Stimulated activated CD4-positive, alpha-beta T cell treated with anti-CD3 and anti-CD28 coated beads, Interleukin-12 subunit alpha, Interleukin-12 subunit beta, amount 100 ng/mL, for 48 hours (primary cell): ENCODE results near the gene FLYWCH1.
"Not testable (repeated sequence)": the region's sequence is repeated elsewhere in the genome, so short reads cannot be mapped to it uniquely, and the experiment has no call there.

Experiments used
- DNase-seq, 3 donors: peaks; one replicate each; pipeline ENCODE4 v3.0.0-alpha.2; 2020; ENCODE audit warnings: low read depth in 2 of 3, low spot score in 1 of 3

Gene FLYWCH1

DNA sequence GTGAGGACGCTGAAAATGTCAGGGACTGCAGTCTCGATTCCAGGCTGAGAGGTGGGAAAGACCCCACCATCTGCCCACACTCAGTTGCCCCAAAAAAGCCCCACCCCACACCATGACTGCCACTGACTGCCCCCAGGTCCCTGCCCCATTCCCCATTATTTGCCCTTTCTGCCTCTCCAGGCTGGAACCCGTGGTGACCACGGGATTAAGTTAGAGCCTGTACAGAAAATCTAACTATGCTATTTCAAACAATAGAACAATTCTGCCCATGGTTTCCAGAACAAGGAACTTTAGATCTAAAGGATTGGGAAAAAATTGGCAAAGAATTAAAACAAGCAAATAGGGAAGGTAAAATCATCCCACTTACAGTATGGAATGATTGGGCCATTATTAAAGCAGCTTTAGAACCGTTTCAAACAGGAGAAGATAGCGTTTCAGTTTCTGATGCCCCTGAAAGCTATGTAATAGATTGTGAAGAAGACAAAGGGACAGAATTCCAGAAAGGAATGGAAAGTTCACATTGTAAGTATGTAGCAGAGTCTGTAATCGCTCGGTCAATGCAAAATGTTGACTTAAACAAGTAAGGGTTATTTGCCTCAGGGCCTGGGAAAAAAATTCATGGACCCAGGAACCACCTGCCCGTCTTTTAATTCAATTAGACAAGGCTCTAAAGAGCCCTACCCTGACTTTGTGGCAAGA lies 14.4 kb downstream of the FLYWCH1 start:
- DNase-seq: no peak

DNA sequence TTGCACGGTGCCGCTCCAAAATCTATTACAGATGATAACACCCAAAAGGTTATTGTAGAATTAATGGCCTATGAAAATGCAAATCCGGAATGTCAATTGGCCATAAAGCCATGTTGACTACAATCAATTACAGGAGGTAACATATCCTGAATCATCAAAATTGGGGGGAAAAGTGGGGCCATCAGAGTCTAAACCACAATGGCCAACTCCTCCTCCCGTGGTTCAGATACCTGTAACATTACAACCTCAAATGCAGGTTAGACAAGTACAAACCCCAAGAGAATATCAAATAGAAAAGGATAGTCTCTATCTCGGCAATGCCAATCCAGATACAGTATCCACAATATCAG lies 14.9 kb downstream of the FLYWCH1 start:
- no peak for DNase-seq

DNA sequence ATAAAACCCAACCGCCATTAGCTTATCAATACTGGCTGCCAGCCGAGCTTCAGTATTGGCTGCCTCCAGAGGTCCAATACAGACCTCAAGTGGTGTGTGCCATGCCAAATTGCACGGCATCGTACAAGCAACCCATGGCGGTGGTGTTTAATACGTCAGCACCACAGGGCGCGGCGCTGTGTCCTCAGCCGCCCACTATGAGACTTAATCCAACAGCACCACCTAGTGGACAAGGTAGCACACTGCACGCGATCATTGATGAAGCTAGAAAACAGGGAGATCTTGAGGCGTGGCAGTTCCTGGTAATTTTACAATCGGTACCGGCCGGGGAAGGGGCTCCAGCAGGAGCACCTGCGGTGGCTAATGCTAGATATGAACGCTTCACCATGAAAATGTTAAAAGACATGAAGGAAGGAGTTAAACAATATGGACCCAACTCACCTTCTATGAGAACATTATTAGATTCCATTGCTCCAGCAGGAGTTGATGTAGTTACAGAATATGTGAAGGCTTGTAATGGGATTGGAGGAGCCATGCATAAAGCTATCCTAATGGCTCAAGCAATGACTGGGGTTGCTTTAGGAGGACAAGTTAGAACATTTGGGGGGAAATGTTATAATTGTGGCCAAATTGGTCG lies 15.4 kb downstream of the FLYWCH1 start:
- DNase-seq: peak; percentile 78 to 98 (median 84)

DNA sequence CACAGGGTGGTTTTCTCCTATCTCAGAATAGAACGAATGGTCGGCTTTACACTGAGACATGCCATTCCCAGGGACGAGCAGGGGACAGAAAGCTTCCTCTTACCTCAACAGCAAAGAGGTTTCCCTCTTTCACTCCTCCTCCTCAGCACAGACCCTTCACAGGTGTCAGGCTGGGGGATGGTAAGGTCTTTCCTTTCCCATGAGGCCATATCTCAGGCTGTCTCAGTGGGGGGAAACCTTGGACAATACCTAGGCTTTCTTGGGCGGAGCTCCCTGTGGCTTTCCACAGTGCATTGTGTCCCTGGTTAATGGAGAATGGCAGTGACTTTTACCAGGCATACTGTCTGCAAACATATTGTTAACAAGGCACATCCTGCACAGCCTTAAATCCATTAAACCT lies 16.4 kb downstream of the FLYWCH1 start:
- not testable (repeated sequence) for DNase-seq

DNA sequence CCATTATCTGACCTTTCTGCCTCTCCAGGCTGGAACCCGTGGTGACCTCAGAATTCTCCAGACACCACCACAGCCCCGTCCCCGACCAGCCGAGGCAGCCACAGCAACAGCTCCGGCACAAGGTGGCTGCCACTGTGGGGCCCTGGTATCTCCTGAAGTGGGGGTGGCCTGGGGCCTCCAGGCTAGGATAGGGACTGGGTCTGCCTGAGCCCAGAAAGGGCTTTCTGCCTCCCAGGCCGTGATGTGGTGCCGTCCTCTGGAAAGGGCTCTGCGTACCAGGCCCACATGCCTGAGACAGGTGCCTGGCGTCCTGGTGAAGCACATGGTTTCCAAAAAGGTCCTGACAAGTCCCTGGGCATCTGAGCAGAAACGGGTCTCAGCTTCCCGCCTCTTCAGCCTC lies 17.1 kb downstream of the FLYWCH1 start:
- DNase-seq: no peak

DNA sequence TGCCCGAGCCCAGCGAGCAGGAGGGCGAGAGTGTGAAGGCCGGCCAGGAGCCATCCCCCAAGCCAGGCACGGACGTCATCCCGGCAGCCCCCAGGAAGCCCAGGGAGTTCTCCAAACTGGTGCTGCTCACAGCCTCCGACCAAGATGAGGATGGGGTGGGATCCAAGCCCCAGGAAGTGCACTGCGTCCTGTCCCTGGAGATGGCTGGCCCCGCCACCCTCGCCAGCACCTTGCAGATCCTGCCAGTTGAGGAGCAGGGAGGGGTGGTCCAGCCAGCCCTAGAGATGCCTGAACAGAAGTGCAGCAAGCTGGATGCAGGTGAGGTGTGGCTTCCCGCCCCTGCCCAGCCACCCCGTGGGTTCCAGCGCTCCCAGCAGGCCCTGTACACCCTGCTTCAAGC lies 18.0 kb downstream of the FLYWCH1 start:
- no peak for DNase-seq

DNA sequence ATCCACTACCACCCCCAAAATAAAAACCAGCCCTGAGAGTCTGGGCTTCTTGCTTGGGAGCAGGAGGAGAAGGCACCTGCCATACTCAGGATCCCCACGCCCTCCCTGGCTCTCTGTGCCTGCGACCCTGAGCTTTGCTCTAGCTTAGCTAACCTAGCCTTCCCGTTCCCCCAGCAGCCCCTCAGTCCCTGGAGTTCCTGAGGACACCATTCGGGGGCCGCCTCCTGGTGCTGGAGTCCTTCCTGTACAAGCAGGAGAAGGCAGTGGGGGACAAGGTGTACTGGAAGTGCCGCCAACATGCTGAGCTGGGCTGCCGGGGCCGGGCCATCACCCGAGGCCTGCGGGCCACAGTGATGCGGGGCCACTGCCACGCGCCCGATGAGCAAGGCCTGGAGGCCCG lies 18.5 kb downstream of the FLYWCH1 start:
- DNase-seq: no peak

DNA sequence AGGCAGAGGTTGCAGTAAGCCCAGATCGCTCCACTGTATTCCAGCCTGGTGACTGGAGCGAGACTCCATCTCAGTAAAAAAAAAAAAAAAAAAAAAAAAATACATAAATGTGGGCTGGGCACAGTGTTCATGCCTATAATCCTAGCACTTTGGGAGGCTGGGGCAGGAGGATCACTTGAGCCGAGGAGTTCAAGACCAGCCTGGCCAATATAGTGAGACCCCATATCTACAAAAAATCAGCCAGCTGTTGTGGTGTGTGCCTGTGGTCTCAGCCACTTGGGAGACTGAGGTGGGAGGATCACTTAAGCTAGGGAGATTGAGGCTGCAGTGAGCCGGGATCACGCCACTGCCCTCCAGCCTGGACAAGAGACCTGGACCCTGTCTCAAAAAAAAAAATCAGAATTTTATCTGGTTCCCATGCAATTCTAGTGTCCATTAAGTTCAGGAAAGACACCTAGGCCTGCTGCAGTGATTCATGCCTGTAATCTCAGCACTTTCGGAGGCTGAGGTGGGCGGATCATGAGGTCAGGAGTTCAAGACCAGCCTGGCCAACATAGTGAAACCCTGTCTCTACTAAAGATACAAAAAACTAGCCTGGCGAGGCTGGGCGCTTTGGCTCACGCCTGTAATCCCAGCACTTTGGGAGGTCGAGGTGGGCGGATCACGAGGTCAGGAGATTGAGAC lies 19.6 kb downstream of the FLYWCH1 start:
- not testable (repeated sequence) for DNase-seq

DNA sequence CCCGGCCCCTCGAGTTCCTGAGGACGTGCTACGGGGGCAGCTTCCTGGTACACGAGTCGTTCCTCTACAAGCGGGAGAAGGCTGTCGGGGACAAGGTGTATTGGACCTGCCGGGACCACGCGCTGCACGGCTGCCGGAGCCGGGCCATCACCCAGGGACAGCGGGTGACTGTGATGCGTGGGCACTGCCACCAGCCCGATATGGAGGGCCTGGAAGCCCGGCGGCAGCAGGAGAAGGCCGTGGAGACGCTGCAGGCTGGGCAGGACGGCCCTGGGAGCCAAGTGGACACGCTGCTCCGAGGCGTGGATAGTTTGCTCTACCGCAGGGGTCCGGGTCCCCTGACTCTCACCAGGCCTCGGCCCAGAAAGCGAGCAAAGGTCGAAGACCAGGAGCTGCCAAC lies 21.4 kb downstream of the FLYWCH1 start:
- DNase-seq: no peak

DNA sequence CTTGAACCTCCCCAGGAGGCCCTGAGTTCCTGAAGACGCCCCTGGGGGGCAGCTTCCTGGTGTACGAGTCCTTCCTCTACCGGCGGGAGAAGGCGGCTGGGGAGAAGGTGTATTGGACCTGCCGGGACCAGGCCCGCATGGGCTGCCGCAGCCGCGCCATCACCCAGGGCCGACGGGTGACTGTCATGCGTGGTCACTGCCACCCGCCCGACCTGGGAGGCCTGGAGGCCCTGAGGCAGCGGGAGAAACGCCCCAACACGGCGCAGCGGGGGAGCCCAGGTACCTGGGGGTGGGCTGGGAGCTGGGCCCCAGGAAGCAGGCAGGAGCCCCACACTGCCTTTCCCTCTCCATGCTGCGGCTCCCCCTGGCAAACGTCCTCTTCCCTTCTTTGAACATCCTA lies 22.0 kb downstream of the FLYWCH1 start:
- DNase-seq: no peak

DNA sequence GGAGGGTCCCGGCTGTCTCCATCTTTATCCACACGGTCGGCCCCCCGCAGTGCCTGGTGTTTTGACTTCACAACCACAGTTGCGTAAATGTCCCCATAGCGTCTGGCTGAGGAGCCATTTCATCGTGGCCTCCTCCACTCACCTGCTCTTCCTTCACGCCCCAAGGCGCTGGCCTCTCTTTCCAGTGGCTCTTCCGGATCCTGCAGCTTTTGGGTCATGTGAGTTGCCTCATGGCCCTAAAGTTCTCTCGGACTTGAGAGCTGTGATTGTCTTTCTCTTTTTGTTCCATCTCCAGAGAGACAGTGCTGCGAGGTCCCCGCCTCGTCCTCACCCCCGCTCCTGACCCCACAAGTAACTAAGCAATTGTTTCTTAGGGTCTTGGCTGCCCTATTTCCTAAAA lies 22.7 kb downstream of the FLYWCH1 start:
- no peak for DNase-seq

DNA sequence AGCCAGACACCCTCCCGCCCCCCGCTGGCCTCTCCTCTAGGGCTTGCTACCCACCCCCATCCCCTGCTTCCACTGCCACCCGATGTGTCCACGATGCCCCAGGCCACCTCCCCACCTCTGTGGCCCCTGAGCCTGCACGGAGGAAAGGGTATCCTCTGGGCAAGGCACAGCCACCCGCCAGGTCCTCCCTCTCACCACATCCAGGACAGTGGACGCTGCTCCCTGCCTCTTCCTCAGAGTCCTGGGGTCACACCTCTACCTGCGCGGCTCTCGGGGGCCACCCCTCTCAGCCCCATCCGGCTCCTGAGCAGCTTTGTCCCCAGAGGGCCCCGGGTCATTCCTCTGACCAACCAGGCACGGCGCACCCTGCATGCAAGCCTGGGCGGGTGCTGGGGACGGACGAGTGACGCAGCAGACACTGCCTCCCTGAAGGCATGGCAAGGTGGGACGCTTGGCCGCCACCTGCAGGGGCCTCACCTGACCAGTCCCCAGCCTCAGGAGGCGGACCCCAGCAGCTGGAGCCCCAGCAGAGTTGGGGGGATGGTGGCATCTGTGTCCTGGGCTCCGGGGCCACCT lies 24.8 kb downstream of the FLYWCH1 start:
- no peak for DNase-seq

DNA sequence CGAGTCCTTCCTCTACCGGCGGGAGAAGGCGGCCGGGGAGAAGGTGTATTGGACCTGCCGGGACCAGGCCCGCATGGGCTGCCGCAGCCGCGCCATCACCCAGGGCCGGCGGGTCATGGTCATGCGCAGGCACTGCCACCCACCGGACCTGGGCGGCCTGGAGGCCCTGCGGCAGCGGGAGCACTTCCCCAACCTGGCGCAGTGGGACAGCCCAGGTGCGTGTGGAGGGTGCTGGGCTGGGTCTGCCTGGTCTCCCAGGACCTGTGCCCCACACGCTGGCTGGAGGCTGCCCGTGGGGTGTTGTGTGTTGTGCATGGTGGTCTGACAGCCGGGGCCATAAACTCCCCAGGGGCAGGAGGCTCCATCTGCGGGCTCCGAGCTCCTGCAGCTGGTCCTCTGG lies 25.4 kb downstream of the FLYWCH1 start:
- DNase-seq: no peak

DNA sequence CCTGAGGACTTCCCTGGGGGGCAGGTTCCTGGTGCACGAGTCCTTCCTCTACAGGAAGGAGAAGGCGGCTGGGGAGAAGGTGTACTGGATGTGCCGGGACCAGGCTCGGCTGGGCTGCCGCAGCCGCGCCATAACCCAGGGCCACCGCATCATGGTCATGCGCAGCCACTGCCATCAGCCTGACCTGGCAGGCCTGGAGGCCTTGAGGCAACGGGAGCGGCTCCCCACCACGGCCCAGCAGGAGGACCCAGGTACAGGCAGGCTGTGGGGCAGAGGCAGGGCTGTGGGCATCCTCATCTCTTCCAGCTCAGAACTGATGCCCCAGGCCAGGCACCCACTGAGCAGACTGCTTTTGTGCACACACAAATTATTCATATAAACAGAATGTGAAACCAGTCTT lies 26.5 kb downstream of the FLYWCH1 start:
- no peak for DNase-seq

DNA sequence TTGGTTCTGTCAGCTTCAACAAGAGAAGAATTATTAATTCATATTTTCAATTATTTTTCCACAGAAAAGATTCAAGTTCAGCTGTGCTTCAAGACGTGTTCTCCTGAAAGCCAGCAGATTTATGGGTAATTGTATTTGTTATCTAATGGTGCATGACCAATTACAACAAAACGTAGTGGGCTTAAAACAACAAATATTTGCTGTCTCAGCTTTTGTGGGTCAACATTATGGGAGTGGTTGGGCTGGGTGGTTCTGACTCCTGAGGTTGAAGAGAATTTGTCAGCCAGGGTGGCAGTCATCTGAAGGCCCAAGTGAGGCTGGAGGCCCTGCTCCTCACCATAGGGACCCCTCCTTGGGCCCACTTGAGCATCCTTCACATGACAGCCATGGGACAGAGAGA lies 28.2 kb downstream of the FLYWCH1 start:
- no peak for DNase-seq

DNA sequence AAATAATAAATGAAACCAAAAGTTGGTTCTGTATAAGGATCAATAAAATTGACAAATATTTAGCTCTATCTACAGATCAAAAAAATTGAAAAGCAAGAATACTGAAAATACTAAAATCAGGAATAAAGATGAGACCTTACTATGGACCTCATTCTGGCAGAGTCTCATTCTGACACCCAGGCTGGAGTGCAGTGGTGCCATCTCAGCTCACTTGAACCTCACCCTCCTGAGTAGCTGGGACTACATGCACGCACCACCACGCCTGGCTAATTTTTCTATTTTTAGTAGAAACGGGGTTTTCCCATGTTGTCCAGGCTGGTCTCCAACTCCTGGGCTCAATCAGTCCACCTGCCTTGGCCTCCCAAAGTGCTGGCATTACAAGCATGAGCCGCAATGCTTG lies 30.3 kb downstream of the FLYWCH1 start:
- no peak for DNase-seq

DNA sequence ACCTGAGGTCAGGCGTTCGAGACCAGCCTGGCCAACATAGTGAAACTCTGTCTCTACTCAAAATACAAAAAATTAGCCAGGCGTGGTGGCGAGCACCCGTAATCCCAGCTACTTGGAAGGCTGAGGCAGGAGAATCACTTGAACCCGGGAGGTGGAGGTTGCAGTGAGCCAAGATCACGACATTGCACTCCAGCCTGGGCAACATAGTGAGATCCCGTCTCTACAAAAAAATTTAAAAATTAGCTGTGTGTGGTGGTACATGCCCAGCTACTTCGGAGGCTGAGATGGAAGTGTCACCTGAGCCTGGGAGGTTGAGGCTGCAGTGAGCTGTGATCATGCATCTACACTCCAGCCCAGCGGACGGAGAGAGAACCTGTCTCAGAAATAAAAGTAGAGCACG lies 32.0 kb downstream of the FLYWCH1 start:
- not testable (repeated sequence) for DNase-seq

DNA sequence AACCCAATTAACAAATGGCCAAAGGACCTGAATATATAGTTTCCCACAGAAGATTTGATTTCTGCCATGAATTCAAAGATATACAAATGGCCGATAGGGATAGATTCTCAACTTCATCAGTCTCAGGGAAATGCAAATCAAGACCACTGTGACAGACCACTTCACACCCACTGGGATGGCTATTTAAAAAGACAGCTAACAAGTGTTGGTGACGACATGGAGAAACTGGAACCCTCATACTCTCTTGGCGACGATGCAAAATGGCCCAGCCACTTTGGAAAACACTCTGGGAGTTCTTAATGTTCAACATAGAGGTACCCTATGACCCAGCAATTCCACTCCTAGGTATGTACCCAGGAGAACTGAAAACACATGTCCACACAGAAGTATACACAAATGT lies 34.9 kb downstream of the FLYWCH1 start:
- no peak for DNase-seq

DNA sequence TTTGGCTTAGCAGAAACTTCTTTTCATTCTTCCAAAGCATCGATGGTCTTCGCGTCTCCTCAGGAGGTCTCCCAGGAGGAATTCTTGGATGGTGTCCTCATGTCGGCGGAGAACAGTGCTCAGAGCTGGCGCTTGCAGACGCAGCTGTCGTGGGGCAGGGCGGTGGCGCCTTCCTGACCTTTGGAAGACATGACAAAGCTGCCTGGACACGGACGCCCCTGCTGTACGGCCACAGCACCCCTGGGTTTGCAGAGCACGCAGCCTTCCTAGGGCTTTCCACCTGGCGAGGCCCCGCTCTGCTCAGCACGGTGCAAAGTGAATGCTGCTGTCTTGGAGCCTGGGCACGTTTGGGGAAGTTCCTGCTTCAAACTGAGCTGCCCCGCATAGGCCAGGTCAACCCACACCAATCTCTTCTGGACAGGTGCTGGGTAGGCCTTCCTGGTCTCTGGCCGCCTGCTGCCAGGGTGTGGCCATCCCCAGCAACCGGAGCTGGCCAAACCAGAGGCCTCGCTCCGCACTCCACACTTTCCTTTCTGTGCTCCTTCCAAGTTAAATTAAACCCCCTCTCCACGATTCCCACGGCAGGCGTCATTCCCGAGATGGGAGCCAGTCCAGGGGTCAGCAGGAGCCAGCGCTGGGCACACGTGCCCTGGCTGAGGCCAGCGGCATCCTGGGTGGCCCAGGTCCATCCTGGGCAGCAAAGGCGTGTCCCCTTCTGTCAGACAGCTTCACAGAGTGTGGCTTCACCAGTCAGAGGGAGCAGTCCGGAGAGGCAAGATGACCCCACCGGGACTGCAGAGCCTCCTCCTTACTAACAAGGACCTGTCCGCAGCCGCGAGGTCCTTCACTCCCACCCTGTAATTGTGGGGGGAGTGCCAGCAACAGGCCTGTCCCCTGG lies 37.3 kb downstream of the FLYWCH1 start:
- no peak for DNase-seq

DNA sequence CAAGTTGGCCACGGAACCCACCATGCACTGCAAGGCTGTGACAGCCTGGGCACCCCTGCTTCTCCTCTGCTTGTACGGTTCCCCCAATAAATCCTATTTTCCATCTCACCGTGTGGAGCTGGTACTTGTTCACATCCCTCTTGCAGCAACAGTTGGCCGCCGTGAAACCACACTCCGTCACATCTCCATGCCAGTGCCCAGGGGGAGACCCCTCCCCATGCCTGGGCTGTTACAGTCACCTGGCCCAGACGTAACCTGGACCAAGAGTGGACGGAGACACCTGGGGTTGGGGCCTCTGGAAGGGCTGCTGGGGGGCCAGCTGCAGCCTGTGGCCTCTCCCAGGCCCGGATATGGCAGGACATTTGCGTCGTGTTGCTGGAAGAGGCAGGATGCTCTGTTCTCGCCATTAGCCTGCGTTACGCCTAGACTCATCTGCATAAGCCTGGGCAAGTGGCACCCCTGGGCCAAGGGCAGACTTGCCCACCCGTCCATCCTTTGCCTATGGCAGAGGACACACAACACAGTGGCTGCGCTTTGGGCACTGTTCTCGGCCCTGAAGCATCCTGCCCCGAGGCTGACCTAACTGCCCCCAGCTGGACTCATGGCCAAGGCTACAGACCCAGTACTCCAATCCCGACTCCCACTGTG lies 38.1 kb downstream of the FLYWCH1 start:
- no peak for DNase-seq

DNA sequence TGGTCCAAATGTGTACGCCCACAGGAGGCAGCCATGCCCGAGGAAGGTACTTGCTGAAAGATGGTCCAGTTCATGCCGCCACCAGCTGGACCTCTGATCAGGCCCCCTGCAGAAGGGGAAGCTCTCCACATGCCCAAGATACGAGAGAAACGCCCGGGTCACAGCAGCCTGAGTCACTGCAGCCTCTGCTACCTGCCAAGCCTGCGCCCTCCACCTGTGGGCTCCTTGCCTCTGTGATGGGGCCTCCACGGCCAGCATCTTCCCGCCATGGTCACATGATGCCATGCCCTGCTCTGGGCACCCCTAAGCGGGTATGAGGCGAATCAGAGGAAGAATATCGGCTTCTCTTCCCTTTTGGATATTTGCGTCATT lies 38.6 kb downstream of the FLYWCH1 start:
- DNase-seq: no peak
